Type B pancreatic cell (in vitro differentiated cells): ENCODE data around the gene C19orf25. TPM values are rescaled to one million over a fixed set of nuclear protein-coding genes. Genes with fewer than 3 reads are reported as not detected.

Source experiments
- DNase-seq: peaks from one replicate; pipeline ENCODE4 v3.0.0; 2021; ENCODE audit warnings: mixed read lengths; ENCODE audit not compliant: unreplicated experiment; ENCODE audit errors: extremely low spot score
- H3K27ac Mint-ChIP-seq: 2 replicates; pipeline ENCODE4 v1.8.0; 2021; ENCODE audit warnings: mild to moderate bottlenecking, mixed read lengths
- H3K27me3 Mint-ChIP-seq: 2 replicates; pipeline ENCODE4 v1.8.0; 2021; ENCODE audit warnings: mixed read lengths
- H3K36me3 Mint-ChIP-seq: 2 replicates; pipeline ENCODE4 v1.8.0; 2021; ENCODE audit warnings: mixed read lengths
- H3K4me1 Mint-ChIP-seq: one replicate; pipeline ENCODE4 v1.8.0; 2021; ENCODE audit warnings: mixed read lengths; ENCODE audit not compliant: unreplicated experiment
- H3K4me3 Mint-ChIP-seq: 2 replicates; pipeline ENCODE4 v1.8.0; 2021; ENCODE audit warnings: mild to moderate bottlenecking, mixed read lengths
- H3K9me3 Mint-ChIP-seq: 2 replicates; pipeline ENCODE4 v1.8.0; 2021; ENCODE audit warnings: mixed read lengths
- CTCF ChIP-seq: fragments of 200-600 bp; sonication (generic); conservative IDR thresholded peaks from 2 replicates; pipeline ENCODE4 v1.5.0; 2021; ENCODE audit warnings: antibody characterized with exemption, mild to moderate bottlenecking
- total RNA-seq: library from RNA; stranded (reverse); gene quantifications from 2 replicates; pipeline ENCODE4 v1.2.1, GENCODE V29; 2021; ENCODE audit warnings: low replicate concordance

Gene C19orf25
- total RNA-seq, 1 donor from 2014 or later = 37.5 TPM

DNA sequence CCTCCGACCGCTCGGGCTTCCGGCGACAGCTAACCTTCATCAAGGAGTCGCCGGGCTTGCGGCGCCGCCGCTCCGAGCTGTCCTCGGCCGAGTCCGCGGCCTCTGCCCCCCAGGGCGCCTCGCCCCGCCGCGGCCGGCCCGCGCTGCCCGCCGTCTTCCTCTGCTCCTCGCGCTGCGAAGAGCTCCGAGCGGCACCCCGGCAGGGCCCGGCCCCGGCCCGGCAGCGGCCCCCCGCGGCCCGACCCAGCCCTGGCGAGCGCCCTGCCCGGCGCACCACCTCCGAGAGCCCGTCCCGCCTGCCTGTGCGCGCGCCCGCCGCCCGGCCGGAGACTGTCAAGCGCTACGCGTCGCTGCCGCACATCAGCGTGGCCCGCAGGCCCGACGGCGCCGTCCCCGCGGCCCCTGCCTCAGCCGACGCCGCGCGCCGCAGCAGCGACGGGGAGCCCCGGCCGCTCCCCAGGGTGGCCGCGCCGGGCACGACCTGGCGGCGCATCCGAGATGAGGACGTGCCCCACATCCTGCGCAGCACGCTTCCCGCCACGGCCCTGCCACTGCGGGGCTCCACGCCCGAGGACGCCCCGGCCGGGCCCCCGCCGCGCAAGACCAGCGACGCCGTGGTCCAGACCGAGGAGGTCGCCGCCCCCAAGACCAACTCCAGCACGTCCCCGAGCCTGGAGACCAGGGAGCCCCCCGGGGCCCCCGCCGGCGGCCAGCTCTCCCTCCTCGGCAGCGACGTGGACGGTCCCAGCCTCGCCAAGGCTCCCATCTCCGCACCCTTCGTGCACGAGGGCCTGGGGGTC lies 9.6 kb downstream of the C19orf25 start:
- H3K4me3 Mint-ChIP-seq = no peak overlapping the region
- no peaks in the 10 kb centered on the region for H3K36me3 Mint-ChIP-seq
- H3K4me1 Mint-ChIP-seq = no peaks in the 10 kb centered on the region
- H3K9me3 Mint-ChIP-seq = no peaks in the 10 kb centered on the region
- no peak overlapping the region for H3K27ac Mint-ChIP-seq
- no peak for DNase-seq
- no peak for TF ChIP-seq CTCF
- peaks cover 34% of the 10 kb centered on the region for H3K27me3 Mint-ChIP-seq

DNA sequence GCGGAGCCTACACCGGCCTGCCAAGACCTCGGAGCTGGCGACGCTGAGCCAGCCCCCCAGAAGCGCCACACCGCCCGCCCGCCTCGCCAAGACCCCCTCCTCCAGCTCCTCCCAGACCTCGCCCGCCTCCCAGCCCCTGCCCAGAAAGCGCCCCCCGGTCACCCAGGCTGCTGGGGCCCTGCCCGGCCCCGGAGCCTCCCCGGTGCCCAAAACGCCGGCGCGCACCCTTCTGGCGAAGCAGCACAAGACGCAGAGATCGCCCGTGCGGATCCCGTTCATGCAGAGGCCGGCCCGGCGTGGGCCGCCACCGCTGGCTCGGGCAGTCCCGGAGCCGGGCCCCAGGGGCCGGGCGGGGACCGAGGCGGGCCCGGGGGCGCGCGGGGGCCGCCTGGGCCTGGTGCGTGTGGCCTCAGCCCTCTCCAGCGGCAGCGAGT lies 10.2 kb downstream of the C19orf25 start:
- Mint-ChIP-seq H3K27ac (no peak overlapping the region), H3K4me3 (no peak overlapping the region), H3K36me3 (no peaks in the 10 kb centered on the region), H3K4me1 (no peaks in the 10 kb centered on the region), H3K9me3 (no peaks in the 10 kb centered on the region), H3K27me3 (peaks cover 37% of the 10 kb centered on the region)
- no peak for TF ChIP-seq CTCF
- DNase-seq = no peak

- Mint-ChIP-seq H3K4me3 (no peak overlapping the region), H3K4me1 (no peaks in the 10 kb centered on the region), H3K27me3 (peaks cover 37% of the 10 kb centered on the region), H3K9me3 (no peaks in the 10 kb centered on the region), H3K27ac (no peak overlapping the region), H3K36me3 (no peaks in the 10 kb centered on the region)
- no peak for TF ChIP-seq CTCF
- DNase-seq = no peak
Observed at GRCh38 chr19:1468274-1468820, 10.7 kb downstream of the C19orf25 start.

DNA sequence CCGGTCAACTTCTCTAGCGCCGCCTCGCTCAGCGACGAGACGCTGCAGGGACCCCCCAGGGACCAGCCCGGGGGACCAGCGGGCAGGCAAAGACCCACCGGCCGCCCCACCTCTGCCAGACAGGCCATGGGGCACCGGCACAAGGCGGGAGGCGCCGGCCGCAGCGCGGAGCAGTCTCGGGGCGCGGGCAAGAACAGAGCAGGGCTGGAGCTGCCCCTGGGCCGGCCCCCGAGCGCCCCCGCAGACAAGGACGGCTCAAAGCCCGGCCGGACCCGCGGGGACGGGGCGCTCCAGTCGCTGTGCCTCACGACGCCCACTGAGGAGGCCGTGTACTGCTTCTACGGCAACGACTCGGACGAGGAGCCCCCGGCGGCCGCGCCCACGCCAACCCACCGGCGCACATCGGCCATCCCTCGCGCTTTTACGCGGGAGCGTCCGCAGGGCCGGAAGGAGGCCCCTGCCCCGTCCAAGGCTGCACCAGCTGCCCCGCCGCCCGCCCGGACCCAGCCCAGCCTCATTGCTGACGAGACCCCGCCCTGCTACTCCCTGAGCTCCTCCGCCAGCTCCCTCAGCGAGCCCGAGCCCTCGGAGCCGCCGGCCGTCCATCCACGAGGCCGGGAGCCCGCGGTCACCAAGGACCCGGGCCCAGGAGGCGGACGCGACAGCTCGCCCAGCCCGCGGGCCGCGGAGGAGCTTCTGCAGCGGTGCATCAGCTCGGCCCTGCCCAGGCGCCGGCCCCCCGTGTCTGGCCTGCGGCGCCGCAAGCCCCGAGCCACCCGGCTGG lies 11.3 kb downstream of the C19orf25 start:
- H3K36me3 Mint-ChIP-seq = no peaks in the 10 kb centered on the region
- no peak for DNase-seq
- no peak overlapping the region for H3K27ac Mint-ChIP-seq
- TF ChIP-seq CTCF = no peak
- no peaks in the 10 kb centered on the region for H3K4me1 Mint-ChIP-seq
- peaks cover 30% of the 10 kb centered on the region for H3K27me3 Mint-ChIP-seq
- no peak overlapping the region for H3K4me3 Mint-ChIP-seq
- no peaks in the 10 kb centered on the region for H3K9me3 Mint-ChIP-seq

GRCh38 chr19:1467215-1467489 lies 11.9 kb downstream of the C19orf25 start:
- Mint-ChIP-seq H3K27me3 (peaks cover 28% of the 10 kb centered on the region), H3K27ac (no peak overlapping the region), H3K4me3 (no peak overlapping the region), H3K9me3 (no peaks in the 10 kb centered on the region), H3K36me3 (no peaks in the 10 kb centered on the region), H3K4me1 (no peaks in the 10 kb centered on the region)
- no peak for TF ChIP-seq CTCF
- DNase-seq = no peak
